ENCODE results near the gene TENM3. TPM values are rescaled to one million over a fixed set of nuclear protein-coding genes. Genes with fewer than 3 reads are reported as not detected.

TENM3 gene
- total and polyA plus RNA-seq, 10 of the 15 experiments (the other 5 are each of a cell fraction or from before 2014, with no cell fraction given): 0.01 to 1.7 (median 0.08) TPM; not detected in 2

- no peaks in the 10 kb centered on the region for H3K79me2 ChIP-seq (ENCODE audit: control insufficient read depth, insufficient read depth, low read length)
- no peak overlapping the region for H2AFZ ChIP-seq (ENCODE audit: control insufficient read depth, low read depth, low read length)
- no peak overlapping the region for H3K9ac ChIP-seq (ENCODE audit: control insufficient read depth, insufficient read depth, low read length)
- no peak overlapping the region for H3K27ac ChIP-seq (ENCODE audit: control insufficient read depth, insufficient read depth)
- no peak overlapping the region for H3K4me3 ChIP-seq
- ChIA-PET POLR2A (no interaction called here), RAD21 (ENCODE audit: unreplicated experiment) (no interaction called here), SMC1A (ENCODE audit: uncharacterized antibody, unreplicated experiment) (interaction anchor here (0.7 to 0.9 kb wide), 2 partner anchors 15 to 112 kb away, joined by 3 read pairs; no protein-coding TSS in a partner anchor), CTCF (no interaction called here)
- WGBS (ENCODE audit: insufficient coverage, insufficient replicate concordance, low lambda C conversion rate, missing lambda C conversion rate): 50% methylated on average over 10 of the region's 10 CpGs
- DNase-seq (ENCODE audit: low read depth, low spot score) (no peak), FAIRE-seq (no peak), ATAC-seq (no peak)
- H3K9me3 ChIP-seq (replicated peaks; ENCODE audit: control insufficient read depth, insufficient read depth, low read length): no peaks in the 10 kb centered on the region
- no peaks in the 10 kb centered on the region for H4K20me1 ChIP-seq (ENCODE audit: control insufficient read depth, insufficient read depth)
- no peak overlapping the region for H3K4me2 ChIP-seq (ENCODE audit: control insufficient read depth, insufficient read depth)
- BruUV-seq (replicated peaks): no TSS peak
- H3K4me1 ChIP-seq (ENCODE audit: control insufficient read depth, insufficient read depth, low read length): no peaks in the 10 kb centered on the region
- no peaks in the 10 kb centered on the region for H3K36me3 ChIP-seq (ENCODE audit: control insufficient read depth in 2 of 2, insufficient read depth in 2 of 2, low read length in 1 of 2)
- intact Hi-C loops (cut with micrococcal nuclease; ENCODE audit: unreplicated experiment): no loop called here
- no peaks in the 10 kb centered on the region for H3K27me3 ChIP-seq (replicated peaks in 1 of 2; ENCODE audit: control insufficient read depth in 2 of 2, insufficient read depth in 2 of 2, low read length in 1 of 2)
- in situ Hi-C loops (cut with MboI): no loop called here
- TF ChIP-seq EZH2 (IDR thresholded peaks at IDR 0.05; ENCODE audit: borderline replicate concordance, control insufficient read depth, low read depth, low read length) (no peak), NRF1 (conservative IDR thresholded peaks at IDR 0.05; ENCODE audit: low read depth, low read length) (no peak), E4F1 (IDR thresholded peaks at IDR 0.05; ENCODE audit: borderline replicate concordance, partially characterized antibody) (no peak), NFYB (IDR thresholded peaks at IDR 0.05; ENCODE audit: insufficient read depth, low read depth, low read length) (no peak), KDM1A (IDR thresholded peaks at IDR 0.05; ENCODE audit: borderline replicate concordance) (no peak), NR2C2 (IDR thresholded peaks at IDR 0.05; ENCODE audit: borderline replicate concordance, control insufficient read depth, insufficient read length, low read depth) (no peak), NFYA (IDR thresholded peaks at IDR 0.05; ENCODE audit: borderline replicate concordance, low read depth, low read length) (no peak), IKZF2 (IDR thresholded peaks at IDR 0.05) (no peak), POLR2AphosphoS5 (IDR thresholded peaks at IDR 0.05; ENCODE audit: low read length) (no peak), BMI1 (IDR thresholded peaks at IDR 0.05; ENCODE audit: borderline replicate concordance) (no peak)
- TF ChIP-seq, protein P1, sequence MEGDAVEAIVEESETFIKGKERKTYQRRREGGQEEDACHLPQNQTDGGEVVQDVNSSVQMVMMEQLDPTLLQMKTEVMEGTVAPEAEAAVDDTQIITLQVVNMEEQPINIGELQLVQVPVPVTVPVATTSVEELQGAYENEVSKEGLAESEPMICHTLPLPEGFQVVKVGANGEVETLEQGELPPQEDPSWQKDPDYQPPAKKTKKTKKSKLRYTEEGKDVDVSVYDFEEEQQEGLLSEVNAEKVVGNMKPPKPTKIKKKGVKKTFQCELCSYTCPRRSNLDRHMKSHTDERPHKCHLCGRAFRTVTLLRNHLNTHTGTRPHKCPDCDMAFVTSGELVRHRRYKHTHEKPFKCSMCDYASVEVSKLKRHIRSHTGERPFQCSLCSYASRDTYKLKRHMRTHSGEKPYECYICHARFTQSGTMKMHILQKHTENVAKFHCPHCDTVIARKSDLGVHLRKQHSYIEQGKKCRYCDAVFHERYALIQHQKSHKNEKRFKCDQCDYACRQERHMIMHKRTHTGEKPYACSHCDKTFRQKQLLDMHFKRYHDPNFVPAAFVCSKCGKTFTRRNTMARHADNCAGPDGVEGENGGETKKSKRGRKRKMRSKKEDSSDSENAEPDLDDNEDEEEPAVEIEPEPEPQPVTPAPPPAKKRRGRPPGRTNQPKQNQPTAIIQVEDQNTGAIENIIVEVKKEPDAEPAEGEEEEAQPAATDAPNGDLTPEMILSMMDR (IDR thresholded peaks at IDR 0.05 in 2 of 3, conservative IDR thresholded peaks at IDR 0.05 in 1 of 3; ENCODE audit: control insufficient read depth in 2 of 3, extremely low read depth in 1 of 3, insufficient read depth in 1 of 3, low read depth in 3 of 3, low read length in 3 of 3): no peak
- TF ChIP-seq, protein P2, sequence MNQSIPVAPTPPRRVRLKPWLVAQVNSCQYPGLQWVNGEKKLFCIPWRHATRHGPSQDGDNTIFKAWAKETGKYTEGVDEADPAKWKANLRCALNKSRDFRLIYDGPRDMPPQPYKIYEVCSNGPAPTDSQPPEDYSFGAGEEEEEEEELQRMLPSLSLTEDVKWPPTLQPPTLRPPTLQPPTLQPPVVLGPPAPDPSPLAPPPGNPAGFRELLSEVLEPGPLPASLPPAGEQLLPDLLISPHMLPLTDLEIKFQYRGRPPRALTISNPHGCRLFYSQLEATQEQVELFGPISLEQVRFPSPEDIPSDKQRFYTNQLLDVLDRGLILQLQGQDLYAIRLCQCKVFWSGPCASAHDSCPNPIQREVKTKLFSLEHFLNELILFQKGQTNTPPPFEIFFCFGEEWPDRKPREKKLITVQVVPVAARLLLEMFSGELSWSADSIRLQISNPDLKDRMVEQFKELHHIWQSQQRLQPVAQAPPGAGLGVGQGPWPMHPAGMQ (IDR thresholded peaks at IDR 0.05; ENCODE audit: borderline replicate concordance): no peak
- TF ChIP-seq, protein P3, sequence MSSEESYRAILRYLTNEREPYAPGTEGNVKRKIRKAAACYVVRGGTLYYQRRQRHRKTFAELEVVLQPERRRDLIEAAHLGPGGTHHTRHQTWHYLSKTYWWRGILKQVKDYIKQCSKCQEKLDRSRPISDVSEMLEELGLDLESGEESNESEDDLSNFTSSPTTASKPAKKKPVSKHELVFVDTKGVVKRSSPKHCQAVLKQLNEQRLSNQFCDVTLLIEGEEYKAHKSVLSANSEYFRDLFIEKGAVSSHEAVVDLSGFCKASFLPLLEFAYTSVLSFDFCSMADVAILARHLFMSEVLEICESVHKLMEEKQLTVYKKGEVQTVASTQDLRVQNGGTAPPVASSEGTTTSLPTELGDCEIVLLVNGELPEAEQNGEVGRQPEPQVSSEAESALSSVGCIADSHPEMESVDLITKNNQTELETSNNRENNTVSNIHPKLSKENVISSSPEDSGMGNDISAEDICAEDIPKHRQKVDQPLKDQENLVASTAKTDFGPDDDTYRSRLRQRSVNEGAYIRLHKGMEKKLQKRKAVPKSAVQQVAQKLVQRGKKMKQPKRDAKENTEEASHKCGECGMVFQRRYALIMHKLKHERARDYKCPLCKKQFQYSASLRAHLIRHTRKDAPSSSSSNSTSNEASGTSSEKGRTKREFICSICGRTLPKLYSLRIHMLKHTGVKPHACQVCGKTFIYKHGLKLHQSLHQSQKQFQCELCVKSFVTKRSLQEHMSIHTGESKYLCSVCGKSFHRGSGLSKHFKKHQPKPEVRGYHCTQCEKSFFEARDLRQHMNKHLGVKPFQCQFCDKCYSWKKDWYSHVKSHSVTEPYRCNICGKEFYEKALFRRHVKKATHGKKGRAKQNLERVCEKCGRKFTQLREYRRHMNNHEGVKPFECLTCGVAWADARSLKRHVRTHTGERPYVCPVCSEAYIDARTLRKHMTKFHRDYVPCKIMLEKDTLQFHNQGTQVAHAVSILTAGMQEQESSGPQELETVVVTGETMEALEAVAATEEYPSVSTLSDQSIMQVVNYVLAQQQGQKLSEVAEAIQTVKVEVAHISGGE (CRISPR knock-in tag; IDR thresholded peaks at IDR 0.05): no peak
Observed at GRCh38 chr4:182778222-182778982, 535.2 kb downstream of the TENM3 start.

Data from GM12878 (cell line).